Left lung (tissue), 10 donors: ENCODE results near the gene EID1. TPM values are rescaled to one million over a fixed set of nuclear protein-coding genes. Genes with fewer than 3 reads are reported as not detected.

Experiments used
- ATAC-seq: fragments of 200-7000 bp; cut with Tn5 transposase; one replicate; pipeline ENCODE4 v1.9.1; 2020; ENCODE audit warnings: moderate library complexity
- DNase-seq, 4 donors: peaks; one replicate each; pipeline ENCODE4 v3.0.0-alpha.2; 2013 to 2020
- H3K27ac ChIP-seq, 2 donors: fragments of 200-600 bp; sonication (generic) in 1 of 2; one replicate each; pipeline versions ENCODE4 v1.5.0 to v1.8.0; 2020 to 2021
- H3K27me3 ChIP-seq, 2 donors: fragments of 200-600 bp; sonication (generic) in 1 of 2; one replicate each; pipeline versions ENCODE4 v1.5.0 to v1.8.0; 2020 to 2021
- H3K36me3 ChIP-seq, 2 donors: fragments of 200-600 bp; sonication (generic) in 1 of 2; one replicate each; pipeline versions ENCODE4 v1.5.0 to v1.8.0; 2020 to 2021
- H3K4me1 ChIP-seq, 2 donors: fragments of 200-600 bp; one replicate each; pipeline ENCODE4 v1.8.0; 2021
- H3K4me3 ChIP-seq, 2 donors: fragments of 200-600 bp; sonication (generic) in 1 of 2; one replicate each; pipeline versions ENCODE4 v1.5.0 to v1.8.0; 2020 to 2021; ENCODE audit warnings: mild to moderate bottlenecking in 1 of 2
- H3K9me3 ChIP-seq, 2 donors: fragments of 200-600 bp; sonication (generic) in 1 of 2; one replicate each; pipeline versions ENCODE4 v1.5.0 to v1.8.0; 2020 to 2021
- intact Hi-C, 2 donors: fragments of 100-400 bp; cut with DNase I; formaldehyde crosslinking; loops; one replicate each; pipeline versions ENCODE4 v1.11.2 to v1.14.2; 2022
- polyA plus RNA-seq, 6 donors: library from polyadenylated mRNA; unstranded; fragments of 120-200 nt; gene quantifications; one replicate each; pipeline ENCODE4 v1.2.1, GENCODE V29; 2013; ENCODE audit not compliant: insufficient read length in 6 of 6
- total RNA-seq, 2 donors: library from RNA; stranded (reverse); fragmentation: NEBNext Ultra II Directional; extraction: Animal tissue kit (Norgen Biotek cat#: 25700); gene quantifications; one replicate each; pipeline ENCODE4 v1.2.1, GENCODE V29; 2021
- TF ChIP-seq, protein P1 (sequence below), 2 donors: fragments of 200-600 bp; sonication (generic) in 1 of 2; IDR thresholded peaks; one replicate each; pipeline versions ENCODE4 v1.5.0 to v1.8.0; 2021; ENCODE audit warnings: antibody characterized with exemption in 2 of 2
- donor health status: DM: no; HTN: yes; CAD: no.
- donor health status: DM: no; HTN: no; CAD: no.

The EID1 gene
- total and polyA plus RNA-seq, 8 donors: 80.2 to 301 (median 274) TPM

DNA sequence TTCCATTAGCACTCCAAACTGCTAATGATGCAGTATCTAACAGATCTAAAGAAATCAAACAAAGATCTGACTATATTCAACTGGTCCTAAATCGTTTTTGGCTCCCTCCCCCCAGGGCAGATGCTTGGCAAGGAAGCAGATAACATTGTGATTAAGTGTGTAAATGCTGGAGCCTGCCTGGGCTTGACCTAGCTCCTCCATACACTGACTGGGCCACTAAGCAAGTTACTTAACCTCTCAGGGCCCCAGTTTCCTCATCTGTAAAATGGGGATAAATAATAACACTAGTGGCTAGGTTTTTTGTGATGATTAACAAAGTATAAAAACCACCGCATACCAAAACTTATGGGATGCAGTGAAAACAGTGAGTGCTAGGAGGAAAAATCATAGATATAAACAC lies 9.2 kb downstream of the EID1 start:
- TF ChIP-seq, protein P1, sequence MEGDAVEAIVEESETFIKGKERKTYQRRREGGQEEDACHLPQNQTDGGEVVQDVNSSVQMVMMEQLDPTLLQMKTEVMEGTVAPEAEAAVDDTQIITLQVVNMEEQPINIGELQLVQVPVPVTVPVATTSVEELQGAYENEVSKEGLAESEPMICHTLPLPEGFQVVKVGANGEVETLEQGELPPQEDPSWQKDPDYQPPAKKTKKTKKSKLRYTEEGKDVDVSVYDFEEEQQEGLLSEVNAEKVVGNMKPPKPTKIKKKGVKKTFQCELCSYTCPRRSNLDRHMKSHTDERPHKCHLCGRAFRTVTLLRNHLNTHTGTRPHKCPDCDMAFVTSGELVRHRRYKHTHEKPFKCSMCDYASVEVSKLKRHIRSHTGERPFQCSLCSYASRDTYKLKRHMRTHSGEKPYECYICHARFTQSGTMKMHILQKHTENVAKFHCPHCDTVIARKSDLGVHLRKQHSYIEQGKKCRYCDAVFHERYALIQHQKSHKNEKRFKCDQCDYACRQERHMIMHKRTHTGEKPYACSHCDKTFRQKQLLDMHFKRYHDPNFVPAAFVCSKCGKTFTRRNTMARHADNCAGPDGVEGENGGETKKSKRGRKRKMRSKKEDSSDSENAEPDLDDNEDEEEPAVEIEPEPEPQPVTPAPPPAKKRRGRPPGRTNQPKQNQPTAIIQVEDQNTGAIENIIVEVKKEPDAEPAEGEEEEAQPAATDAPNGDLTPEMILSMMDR (IDR thresholded peaks at IDR 0.05): no peak
- intact Hi-C loops: no loop called here
- Histone ChIP-seq H3K27ac (no peak overlapping the region), H3K4me3 (no peak overlapping the region), H3K4me1 (no peaks in the 10 kb centered on the region), H3K36me3 (no peaks in the 10 kb centered on the region), H3K27me3 (no peaks in the 10 kb centered on the region), H3K9me3 (no peaks in the 10 kb centered on the region)
- DNase-seq (no peak), ATAC-seq (no peak)

DNA sequence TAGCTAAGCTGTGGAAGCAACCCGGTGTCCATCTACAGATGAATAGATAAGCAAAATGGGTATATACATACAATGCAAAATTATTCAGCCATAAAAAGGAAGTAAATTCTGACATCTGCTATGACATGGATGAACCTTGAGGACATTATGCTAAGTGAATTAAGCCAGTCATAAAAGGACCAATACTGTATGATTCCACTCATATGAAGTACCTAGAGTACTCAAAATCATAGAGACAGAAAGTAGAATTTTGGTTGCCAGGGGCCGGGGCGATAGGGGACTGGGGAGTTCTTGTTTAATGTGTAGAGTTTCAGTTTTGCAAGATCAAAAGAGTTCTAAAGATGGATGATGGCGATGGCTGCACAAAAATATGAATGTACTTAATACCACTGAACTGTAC lies 10.3 kb downstream of the EID1 start:
- H3K36me3 ChIP-seq: no peaks in the 10 kb centered on the region
- H3K4me3 ChIP-seq: no peak overlapping the region
- TF ChIP-seq, protein P1 (IDR thresholded peaks at IDR 0.05): no peak
- no peaks in the 10 kb centered on the region for H3K4me1 ChIP-seq
- no peak overlapping the region for H3K27ac ChIP-seq
- no peak for DNase-seq
- ATAC-seq: no peak
- no peaks in the 10 kb centered on the region for H3K27me3 ChIP-seq
- intact Hi-C loops: no loop called here
- no peaks in the 10 kb centered on the region for H3K9me3 ChIP-seq

GRCh38 chr15:48888836-48889235 lies 10.9 kb downstream of the EID1 start:
- ATAC-seq: no peak
- TF ChIP-seq, protein P1 (IDR thresholded peaks at IDR 0.05): no peak

DNA sequence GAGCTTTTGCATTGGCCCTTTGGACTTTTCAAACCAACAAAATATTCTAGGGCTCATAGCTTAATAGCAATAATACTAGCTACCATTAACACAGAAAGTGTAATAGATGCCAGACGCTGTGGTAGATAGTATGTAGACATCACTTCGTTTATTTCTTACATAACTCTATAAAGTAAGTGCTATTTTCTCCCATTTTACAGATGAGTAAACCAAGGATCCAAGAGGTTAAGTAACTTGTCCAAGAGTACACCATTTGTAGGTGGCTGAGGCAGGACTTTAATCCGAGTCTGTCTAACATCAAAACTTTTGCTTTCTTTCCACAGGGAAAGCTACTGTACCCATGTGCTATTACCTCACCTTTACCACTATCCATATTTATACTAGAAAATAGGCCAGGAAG lies 12.0 kb downstream of the EID1 start:
- H3K4me3 ChIP-seq: no peak overlapping the region
- no peaks in the 10 kb centered on the region for H3K36me3 ChIP-seq
- DNase-seq (no peak), ATAC-seq (no peak)
- intact Hi-C loops: no loop called here
- H3K27ac ChIP-seq: no peak overlapping the region
- H3K27me3 ChIP-seq: no peaks in the 10 kb centered on the region
- H3K9me3 ChIP-seq: no peaks in the 10 kb centered on the region
- H3K4me1 ChIP-seq: no peaks in the 10 kb centered on the region
- TF ChIP-seq, protein P1 (IDR thresholded peaks at IDR 0.05): no peak

More at GRCh38 chr15:48888836-48889235, 10.9 kb downstream of the EID1 start:
- Histone ChIP-seq H3K27me3 (no peaks in the 10 kb centered on the region), H3K4me3 (no peak overlapping the region), H3K27ac (no peak overlapping the region), H3K9me3 (no peaks in the 10 kb centered on the region), H3K36me3 (no peaks in the 10 kb centered on the region), H3K4me1 (no peaks in the 10 kb centered on the region)
- intact Hi-C loops: no loop called here
- no peak for DNase-seq

DNA sequence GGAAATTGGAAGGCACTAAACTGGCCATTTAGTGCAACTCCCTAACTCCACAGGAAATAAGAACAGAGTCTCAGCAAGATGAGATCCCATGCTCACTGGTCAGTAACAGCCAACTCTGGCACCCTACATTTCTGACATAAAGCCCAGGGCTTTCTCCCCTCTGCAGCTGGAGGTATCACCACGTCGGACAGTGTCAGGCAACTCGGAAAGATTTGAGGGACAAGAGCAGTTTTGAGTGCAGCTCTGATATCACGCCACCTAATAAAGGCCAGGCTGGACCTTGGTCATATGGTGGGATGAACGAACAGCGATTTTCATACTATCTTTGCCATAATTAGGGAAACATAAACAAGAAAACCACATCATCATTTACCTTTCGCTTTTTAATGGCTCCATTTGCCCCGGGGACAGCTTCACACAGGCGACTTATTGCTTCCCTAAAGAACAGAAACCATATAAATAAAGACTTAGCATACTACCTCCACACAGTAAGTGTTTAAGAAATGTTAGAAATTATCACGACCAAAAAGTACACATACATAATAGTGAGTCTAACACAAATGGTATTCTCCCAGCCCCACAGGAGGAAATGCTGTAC lies 12.5 kb downstream of the EID1 start:
- intact Hi-C loops: no loop called here
- Histone ChIP-seq H3K4me1 (no peaks in the 10 kb centered on the region), H3K9me3 (no peaks in the 10 kb centered on the region), H3K36me3 (no peaks in the 10 kb centered on the region), H3K4me3 (no peak overlapping the region), H3K27me3 (peaks cover 0 to 3% of the 10 kb centered on the region in 2 donors), H3K27ac (no peak overlapping the region)
- no peak for DNase-seq
- TF ChIP-seq, protein P1 (IDR thresholded peaks at IDR 0.05): no peak
- ATAC-seq: no peak
